Liver (tissue), 9 donors: ENCODE measurements around the gene TMEM132E. TPM values are rescaled to one million over a fixed set of nuclear protein-coding genes. Genes with fewer than 3 reads are reported as not detected.

ENCODE experiments used
- DNase-seq: peaks from one replicate; pipeline ENCODE4 v3.0.0-alpha.2; 2017; ENCODE audit warnings: low spot score
- H3K27ac ChIP-seq, 2 donors: one replicate each; pipeline ENCODE4 v1.7.0; 2013; ENCODE audit warnings: inconsistent platforms in 2 of 2, low read length in 2 of 2, control low read depth in 1 of 2, low read depth in 1 of 2, mild to moderate bottlenecking in 1 of 2
- H3K27me3 ChIP-seq, 4 donors: one replicate each; pipeline versions ENCODE4 v1.6.1 to v1.7.0; 2013; ENCODE audit warnings: low read length in 3 of 4, inconsistent platforms in 1 of 4, mild to moderate bottlenecking in 1 of 4, moderate library complexity in 1 of 4; ENCODE audit not compliant: control insufficient read depth in 4 of 4, insufficient read depth in 4 of 4
- H3K36me3 ChIP-seq, 4 donors: one replicate each; pipeline versions ENCODE4 v1.6.1 to v1.7.0; 2013; ENCODE audit warnings: low read length in 3 of 4, mild to moderate bottlenecking in 3 of 4, low read depth in 1 of 4, moderate library complexity in 1 of 4; ENCODE audit not compliant: control insufficient read depth in 4 of 4, insufficient read depth in 3 of 4
- H3K4me1 ChIP-seq, 4 donors: one replicate each; pipeline versions ENCODE4 v1.6.1 to v1.7.0; 2013; ENCODE audit warnings: low read length in 3 of 4, mild to moderate bottlenecking in 3 of 4, moderate library complexity in 1 of 4; ENCODE audit not compliant: control insufficient read depth in 4 of 4, insufficient read depth in 4 of 4
- H3K4me3 ChIP-seq, 3 donors: one replicate each; pipeline versions ENCODE4 v1.6.1 to v1.7.0; 2013; ENCODE audit warnings: low read length in 3 of 3, control low read depth in 1 of 3, low read depth in 1 of 3, mild to moderate bottlenecking in 1 of 3
- H3K9ac ChIP-seq, 2 donors: one replicate each; pipeline ENCODE4 v1.7.0; 2013; ENCODE audit warnings: low read length in 2 of 2, mild to moderate bottlenecking in 2 of 2, moderate library complexity in 2 of 2, control low read depth in 1 of 2, low read depth in 1 of 2
- H3K9me3 ChIP-seq, 4 donors: one replicate each; pipeline versions ENCODE4 v1.6.1 to v1.7.0; 2013; ENCODE audit warnings: low read length in 3 of 4; ENCODE audit not compliant: control insufficient read depth in 4 of 4
- CTCF ChIP-seq: fragments of 150-350 bp; IDR thresholded peaks from 2 replicates; pipeline ENCODE4 v1.5.1; 2017; ENCODE audit warnings: improper control_type of control experiment, low read depth, low read length; ENCODE audit not compliant: missing input control
- EGR1 ChIP-seq, 2 donors: IDR thresholded peaks; 2 replicates each; pipeline ENCODE4 v1.6.1; 2016 to 2018; ENCODE audit warnings: antibody characterized with exemption in 2 of 2, low read depth in 2 of 2
- FOXA1 ChIP-seq: IDR thresholded peaks from 2 replicates; pipeline ENCODE4 v1.6.1; 2016; ENCODE audit warnings: antibody characterized with exemption
- FOXA2 ChIP-seq: IDR thresholded peaks from 2 replicates; pipeline ENCODE4 v1.6.1; 2016; ENCODE audit warnings: antibody characterized with exemption
- GABPA ChIP-seq, 2 donors: IDR thresholded peaks in 1 of 2; conservative IDR thresholded peaks in 1 of 2; 2 replicates each; pipeline ENCODE4 v1.6.1; 2016; ENCODE audit warnings: antibody characterized with exemption in 2 of 2, mild to moderate bottlenecking in 1 of 2, moderate library complexity in 1 of 2
- HNF4A ChIP-seq, 2 donors: conservative IDR thresholded peaks; 2 replicates each; pipeline ENCODE4 v1.6.1; 2016; ENCODE audit warnings: antibody characterized with exemption in 2 of 2, mild to moderate bottlenecking in 2 of 2
- HNF4G ChIP-seq: IDR thresholded peaks from 2 replicates; pipeline ENCODE4 v1.6.1; 2016; ENCODE audit warnings: antibody characterized with exemption
- JUND ChIP-seq, 2 donors: IDR thresholded peaks; 2 replicates each; pipeline ENCODE4 v1.6.1; 2016; ENCODE audit warnings: antibody characterized with exemption in 2 of 2
- MAX ChIP-seq: IDR thresholded peaks from 2 replicates; pipeline ENCODE4 v1.6.1; 2016; ENCODE audit warnings: antibody characterized with exemption
- NR2F2 ChIP-seq: IDR thresholded peaks from 2 replicates; pipeline ENCODE4 v1.6.1; 2016; ENCODE audit warnings: antibody characterized with exemption
- RAD21 ChIP-seq, 2 donors: IDR thresholded peaks; 2 replicates each; pipeline ENCODE4 v1.6.1; 2016; ENCODE audit warnings: antibody characterized with exemption in 2 of 2, mild to moderate bottlenecking in 2 of 2
- REST ChIP-seq: IDR thresholded peaks from 2 replicates; pipeline ENCODE4 v1.6.1; 2016; ENCODE audit warnings: antibody characterized with exemption, mild to moderate bottlenecking
- SP1 ChIP-seq: IDR thresholded peaks from 2 replicates; pipeline ENCODE4 v1.6.1; 2018; ENCODE audit warnings: antibody characterized with exemption, mild to moderate bottlenecking
- WGBS: extraction: QIAGEN DNeasy Blood & Tissue Kit; methylation state at CpG from one replicate; pipeline ENCODE4 v1.1.7; 2013; 5-methylcytosine and 5-hydroxymethylcytosine counted together
- polyA plus RNA-seq, 2 donors: library from polyadenylated mRNA; stranded (reverse) in 1 of 2; unstranded in 1 of 2; fragments of 200-250 nt in 1 of 2; fragments of >200 nt in 1 of 2; fragmentation: Nextera tagmentation in 1 of 2; extraction: Ambion mirVana in 1 of 2; gene quantifications; one replicate each; pipeline versions ENCODE4 v1.2.1 to v1.2.3, GENCODE V29; 2013 to 2015
- total RNA-seq, 2 donors: library from RNA; depleted of rRNA; stranded (reverse); fragments of >200 nt; gene quantifications; one replicate each; pipeline ENCODE4 v1.2.3, GENCODE V29; 2014
- donor health status: healthy.
- donor health status: healthy.
- donor health status: healthy.
- donor health status: healthy.
- donor health status: healthy.

The TMEM132E gene
- total and polyA plus RNA-seq, 4 donors = 0.25 to 1.2 (median 0.46) TPM; not detected in 1

- Histone ChIP-seq H3K9ac (no peak overlapping the region), H3K27ac (no peak overlapping the region), H3K27me3 (no peaks in the 10 kb centered on the region), H3K9me3 (no peaks in the 10 kb centered on the region), H3K4me1 (peaks cover 0 to 8% (median 2%) of the 10 kb centered on the region in 4 donors), H3K36me3 (no peaks in the 10 kb centered on the region), H3K4me3 (no peak overlapping the region)
- DNase-seq = no peak
- 44% methylated on average over 17 of the region's 17 CpGs for whole genome bisulfite sequencing
- TF ChIP-seq NR2F2 = no peak
- no peak for TF ChIP-seq JUND (IDR thresholded peaks at IDR 0.05)
- no peak for TF ChIP-seq REST
- TF ChIP-seq EGR1 (IDR thresholded peaks at IDR 0.05; ENCODE audit: low read depth in 2 of 2) = no peak
- no peak for TF ChIP-seq RAD21 (IDR thresholded peaks at IDR 0.05)
- no peak for TF ChIP-seq FOXA2
- TF ChIP-seq MAX = no peak
- no peak for TF ChIP-seq FOXA1
- no peak for TF ChIP-seq HNF4G
- TF ChIP-seq SP1 = no peak
- no peak for TF ChIP-seq CTCF
Observed at GRCh38 chr17:34638526-34639260, 59.3 kb downstream of the TMEM132E start.

GRCh38 chr17:34639706-34640425 is 60.5 kb downstream of the TMEM132E start:
- no peaks in the 10 kb centered on the region for H3K27me3 ChIP-seq
- no peaks in the 10 kb centered on the region for H3K36me3 ChIP-seq
- no peak overlapping the region for H3K27ac ChIP-seq
- no peak overlapping the region for H3K9ac ChIP-seq
- TF ChIP-seq HNF4A (conservative IDR thresholded peaks at IDR 0.05) = no peak
- TF ChIP-seq FOXA1 = no peak
- TF ChIP-seq GABPA (IDR thresholded peaks at IDR 0.05 in 1 of 2, conservative IDR thresholded peaks at IDR 0.05 in 1 of 2) = no peak
- no peaks in the 10 kb centered on the region for H3K9me3 ChIP-seq
- no peak for DNase-seq
- whole genome bisulfite sequencing = 66% methylated on average over 6 of the region's 6 CpGs
- no peak overlapping the region for H3K4me3 ChIP-seq
- peaks cover 0 to 8% (median 2%) of the 10 kb centered on the region in 4 donors for H3K4me1 ChIP-seq
